OCI-LY7 (cell line): ENCODE results near the gene LYRM2.

Experiments used
- CTCF ChIP-seq: fragments of 200-600 bp; sonication (generic); conservative IDR thresholded peaks from 2 replicates; pipeline ENCODE4 v1.5.1; 2014; ENCODE audit warnings: mild to moderate bottlenecking, antibody characterized with exemption, low read length, moderate library complexity, mixed read lengths
- EZH2phosphoT487 ChIP-seq: fragments of 200-600 bp; sonication (generic); IDR thresholded peaks from 2 replicates; pipeline ENCODE4 v1.6.1; 2018; ENCODE audit warnings: low read depth, borderline replicate concordance, mild to moderate bottlenecking, mixed run types, antibody characterized with exemption, low read length, moderate library complexity, mixed read lengths

GRCh38 chr6:89585154-89585553 is 53.4 kb downstream of the LYRM2 start:
- TF ChIP-seq CTCF (no peak), EZH2phosphoT487 (no peak)
